ENCODE measurements around the gene RCN2. TPM values are rescaled to one million over a fixed set of nuclear protein-coding genes. Genes with fewer than 3 reads are reported as not detected.

RCN2 gene
- total RNA-seq, 1 donor from 2014 or later: 65.5 TPM

- Histone ChIP-seq H3K9me3 (no peaks in the 10 kb centered on the region), H3K27ac (no peak overlapping the region), H3K4me1 (no peaks in the 10 kb centered on the region), H3K4me3 (no peak overlapping the region), H3K36me3 (peaks cover 8 to 21% of the 10 kb centered on the region in 2 donors), H3K27me3 (no peaks in the 10 kb centered on the region)
- DNase-seq (ENCODE audit: low spot score in 2 of 2): no peak
- TF ChIP-seq CTCF (IDR thresholded peaks at IDR 0.05): no peak
- intact Hi-C loops (cut with DNase I): no loop called here
Measured at GRCh38 chr15:76951220-76951619, 19.7 kb downstream of the RCN2 start.

- Histone ChIP-seq H3K36me3 (peaks cover 7 to 8% of the 10 kb centered on the region in 2 donors), H3K27me3 (no peaks in the 10 kb centered on the region), H3K9me3 (no peaks in the 10 kb centered on the region), H3K4me3 (no peak overlapping the region), H3K4me1 (no peaks in the 10 kb centered on the region), H3K27ac (no peak overlapping the region)
- DNase-seq (ENCODE audit: low spot score in 2 of 2): no peak
- no peak for TF ChIP-seq CTCF (IDR thresholded peaks at IDR 0.05)
- intact Hi-C loops (cut with DNase I): no loop called here
Measured at GRCh38 chr15:76953913-76954312, 22.4 kb downstream of the RCN2 start.

- intact Hi-C loops (cut with DNase I): no loop called here
- H3K9me3 ChIP-seq: no peaks in the 10 kb centered on the region
- peaks cover 0 to 5% of the 10 kb centered on the region in 2 donors for H3K36me3 ChIP-seq
- no peak for DNase-seq (ENCODE audit: low spot score in 2 of 2)
- H3K4me3 ChIP-seq: no peak overlapping the region
- H3K27me3 ChIP-seq: no peaks in the 10 kb centered on the region
- no peak for TF ChIP-seq CTCF (IDR thresholded peaks at IDR 0.05)
- H3K27ac ChIP-seq: no peak overlapping the region
- no peaks in the 10 kb centered on the region for H3K4me1 ChIP-seq
Measured at GRCh38 chr15:76954744-76955143, 23.2 kb downstream of the RCN2 start.

GRCh38 chr15:76961268-76962011 lies 29.9 kb downstream of the RCN2 start:
- intact Hi-C loops (cut with DNase I): no loop called here
- no peak for TF ChIP-seq CTCF (IDR thresholded peaks at IDR 0.05)
- Histone ChIP-seq H3K4me1 (peaks cover 7 to 40% of the 10 kb centered on the region in 2 donors), H3K36me3 (no peaks in the 10 kb centered on the region), H3K27ac (peak overlapping the region; percentile 8 to 36), H3K4me3 (no peak overlapping the region), H3K9me3 (no peaks in the 10 kb centered on the region), H3K27me3 (no peaks in the 10 kb centered on the region)
- no peak for DNase-seq (ENCODE audit: low spot score in 2 of 2)

GRCh38 chr15:76962337-76963013 lies 30.9 kb downstream of the RCN2 start:
- Histone ChIP-seq H3K27ac (peak overlapping the region; percentile 81 to 88), H3K4me1 (peaks cover 10 to 48% of the 10 kb centered on the region in 2 donors), H3K9me3 (no peaks in the 10 kb centered on the region), H3K27me3 (no peaks in the 10 kb centered on the region), H3K4me3 (no peak overlapping the region), H3K36me3 (no peaks in the 10 kb centered on the region)
- no peak for DNase-seq (ENCODE audit: low spot score in 2 of 2)
- TF ChIP-seq CTCF (IDR thresholded peaks at IDR 0.05): no peak
- intact Hi-C loops (cut with DNase I): no loop called here

Data from ascending aorta (tissue), 2 donors.